GM10266 (cell line): ENCODE data around the gene FAM229A.
A peak's percentile ranks its signal among the peaks of the same experiment; 100 is the strongest.

Experiments
- DNase-seq: peaks from one replicate; pipeline ENCODE4 v3.0.0; 2012; ENCODE audit errors: extremely low spot score
- CTCF ChIP-seq: IDR thresholded peaks from 2 replicates; pipeline ENCODE4 v1.5.1; 2012; ENCODE audit warnings: mild to moderate bottlenecking, low read depth; ENCODE audit not compliant: control insufficient read depth, insufficient read depth; ENCODE audit errors: missing control alignments

FAM229A gene

GRCh38 chr1:32334864-32335534, 27.3 kb downstream of the FAM229A start:
- DNase-seq, result peak; percentile 71

GRCh38 chr1:32334274-32334861, 27.9 kb downstream of the FAM229A start:
- DNase-seq, result no peak
- no peak for TF ChIP-seq CTCF

More at GRCh38 chr1:32334864-32335534, 27.3 kb downstream of the FAM229A start:
- TF ChIP-seq CTCF, result peak; percentile 85

- DNase-seq, result no peak
- no peak for TF ChIP-seq CTCF
These were observed 28.9 kb downstream of the FAM229A start for GRCh38 chr1:32333251-32333963.

- TF ChIP-seq CTCF, result no peak
- DNase-seq, result no peak
These were observed 29.8 kb downstream of the FAM229A start for GRCh38 chr1:32332290-32333079.

GRCh38 chr1:32331549-32331948, 30.7 kb downstream of the FAM229A start:
- TF ChIP-seq CTCF, result no peak
- DNase-seq, result no peak

GRCh38 chr1:32330558-32331151, 31.6 kb downstream of the FAM229A start:
- DNase-seq, result no peak
- no peak for TF ChIP-seq CTCF
